ENCODE measurements around the gene SMCR8. TPM values are rescaled to one million over a fixed set of nuclear protein-coding genes. Genes with fewer than 3 reads are reported as not detected.
"Not testable (repeated sequence)": the region's sequence is repeated elsewhere in the genome, so short reads cannot be mapped to it uniquely, and the experiment has no call there.

The SMCR8 gene
- total RNA-seq, 2 donors from 2014 or later, result 18.8 to 23.5 TPM

GRCh38 chr17:18327556-18327955 lies 12.5 kb downstream of the SMCR8 start:
- ATAC-seq, result no peak
- Mint-ChIP-seq H3K9me3 (no peaks in the 10 kb centered on the region), H3K36me3 (peaks cover 0 to 6% of the 10 kb centered on the region in 2 donors), H3K27ac (no peak overlapping the region)
- DNase-seq (ENCODE audit: low spot score in 2 of 2), result no peak

- DNase-seq (ENCODE audit: low spot score in 2 of 2) (no peak), ATAC-seq (no peak)
- peak overlapping the region in 1 of 2 donors; percentile 74 for H3K27ac Mint-ChIP-seq
- H3K36me3 Mint-ChIP-seq, result peaks cover 0 to 6% of the 10 kb centered on the region in 2 donors
- H3K9me3 Mint-ChIP-seq, result no peaks in the 10 kb centered on the region
Measured at GRCh38 chr17:18328643-18329204, 13.6 kb downstream of the SMCR8 start.

- ATAC-seq (peak in 1 of 2 donors; percentile 16), DNase-seq (ENCODE audit: low spot score in 2 of 2) (no peak)
- Mint-ChIP-seq H3K36me3 (peaks cover 0 to 6% of the 10 kb centered on the region in 2 donors), H3K27ac (peak overlapping the region; percentile 40 to 58), H3K9me3 (no peaks in the 10 kb centered on the region)
Measured at GRCh38 chr17:18331879-18332278, 16.8 kb downstream of the SMCR8 start.

DNA sequence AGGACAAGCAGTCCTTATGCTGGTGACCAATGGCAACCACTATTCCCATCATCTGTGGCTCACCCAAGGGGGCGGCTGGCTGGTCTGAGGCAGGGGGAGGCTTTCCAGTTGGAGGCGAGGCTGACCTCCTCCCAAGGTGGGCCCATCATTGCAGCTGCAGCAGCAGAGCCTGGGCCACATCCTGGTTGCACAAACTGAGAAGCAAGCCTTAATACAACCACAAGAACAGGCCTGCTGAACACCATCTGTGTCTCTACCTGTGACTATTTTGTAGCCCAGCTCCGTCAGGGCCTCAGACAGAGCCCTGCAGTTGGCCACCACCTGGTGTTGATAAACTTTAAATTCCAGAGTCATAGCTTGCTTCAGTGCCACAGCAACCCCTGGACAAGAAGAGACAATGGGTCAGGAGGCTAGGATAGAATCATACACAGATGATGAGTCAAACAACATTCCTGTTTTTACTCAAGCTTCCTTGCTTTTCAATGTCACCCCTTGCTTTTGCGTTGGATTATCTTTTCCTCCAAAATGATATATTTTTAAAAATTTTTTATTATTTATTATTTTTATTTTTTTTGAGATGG lies 17.9 kb downstream of the SMCR8 start:
- no peaks in the 10 kb centered on the region for H3K9me3 Mint-ChIP-seq
- ATAC-seq (peak; percentile 55 to 57), DNase-seq (ENCODE audit: low spot score in 2 of 2) (no peak)
- peaks cover 0 to 10% of the 10 kb centered on the region in 2 donors for H3K36me3 Mint-ChIP-seq
- peak overlapping the region in 1 of 2 donors; percentile 58 for H3K27ac Mint-ChIP-seq

GRCh38 chr17:18338158-18338557 lies 23.1 kb downstream of the SMCR8 start:
- ATAC-seq; DNase-seq (ENCODE audit: low spot score in 2 of 2); H3K9me3 Mint-ChIP-seq; H3K27ac Mint-ChIP-seq: not testable (repeated sequence)
- peaks cover 10 to 13% of the 10 kb centered on the region in 2 donors for H3K36me3 Mint-ChIP-seq

DNA sequence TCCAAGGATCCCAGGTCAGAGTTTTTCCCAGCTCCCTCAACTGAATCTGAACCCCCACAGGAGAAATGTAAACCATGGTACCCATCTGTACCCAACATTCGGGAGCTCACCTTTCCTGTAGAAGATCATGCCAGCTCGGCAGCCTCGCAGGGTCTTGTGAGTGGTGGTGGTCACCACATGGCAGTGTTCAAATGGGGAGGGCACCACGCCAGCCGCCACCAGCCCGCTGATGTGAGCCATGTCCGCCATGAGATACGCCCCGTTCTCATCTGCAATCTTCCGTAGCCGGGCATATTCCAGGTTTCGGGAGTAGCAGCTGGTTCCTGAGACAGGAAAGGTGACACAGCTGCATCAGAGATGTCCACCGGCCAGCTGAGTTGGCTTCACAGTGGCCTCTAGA lies 24.8 kb downstream of the SMCR8 start:
- DNase-seq (ENCODE audit: low spot score in 2 of 2), result no peak
- no peak for ATAC-seq
- Mint-ChIP-seq H3K27ac (peak overlapping the region in 1 of 2 donors; percentile 36), H3K36me3 (peaks cover 10 to 13% of the 10 kb centered on the region in 2 donors), H3K9me3 (no peaks in the 10 kb centered on the region)

GRCh38 chr17:18344021-18344420 lies 28.9 kb downstream of the SMCR8 start:
- no peak for DNase-seq (ENCODE audit: low spot score in 2 of 2)
- H3K36me3 Mint-ChIP-seq, result peaks cover 13 to 17% of the 10 kb centered on the region in 2 donors
- ATAC-seq, result no peak
- no peaks in the 10 kb centered on the region for H3K9me3 Mint-ChIP-seq
- H3K27ac Mint-ChIP-seq, result no peak overlapping the region

DNA sequence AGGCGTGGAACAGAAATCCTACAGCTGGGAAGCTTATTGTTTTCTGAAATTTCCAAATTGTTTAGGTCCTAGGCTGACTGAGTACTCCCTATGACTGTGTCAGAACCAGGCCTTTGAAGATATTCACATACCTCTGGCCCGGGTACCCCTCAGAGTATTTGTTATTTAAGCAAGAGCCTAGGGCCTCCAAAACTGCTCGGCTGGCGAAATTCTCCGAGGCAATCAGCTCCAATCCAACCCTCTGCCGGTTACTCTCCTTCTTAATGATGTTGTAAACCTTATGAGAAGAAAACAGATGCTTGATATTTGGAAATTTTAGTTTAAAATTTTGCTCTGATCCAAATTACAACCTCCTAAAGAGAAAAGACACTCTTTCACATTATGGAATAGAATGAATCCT lies 38.4 kb downstream of the SMCR8 start:
- DNase-seq (ENCODE audit: low spot score in 2 of 2), result no peak
- Mint-ChIP-seq H3K36me3 (no peaks in the 10 kb centered on the region), H3K27ac (no peak overlapping the region), H3K9me3 (no peaks in the 10 kb centered on the region)
- no peak for ATAC-seq

GRCh38 chr17:18356624-18357023 lies 41.5 kb downstream of the SMCR8 start:
- peak overlapping the region in 1 of 2 donors; percentile 57 for H3K27ac Mint-ChIP-seq
- ATAC-seq (no peak), DNase-seq (ENCODE audit: low spot score in 2 of 2) (no peak)
- H3K36me3 Mint-ChIP-seq, result peaks cover 6 to 7% of the 10 kb centered on the region in 2 donors
- H3K9me3 Mint-ChIP-seq, result no peaks in the 10 kb centered on the region

DNA sequence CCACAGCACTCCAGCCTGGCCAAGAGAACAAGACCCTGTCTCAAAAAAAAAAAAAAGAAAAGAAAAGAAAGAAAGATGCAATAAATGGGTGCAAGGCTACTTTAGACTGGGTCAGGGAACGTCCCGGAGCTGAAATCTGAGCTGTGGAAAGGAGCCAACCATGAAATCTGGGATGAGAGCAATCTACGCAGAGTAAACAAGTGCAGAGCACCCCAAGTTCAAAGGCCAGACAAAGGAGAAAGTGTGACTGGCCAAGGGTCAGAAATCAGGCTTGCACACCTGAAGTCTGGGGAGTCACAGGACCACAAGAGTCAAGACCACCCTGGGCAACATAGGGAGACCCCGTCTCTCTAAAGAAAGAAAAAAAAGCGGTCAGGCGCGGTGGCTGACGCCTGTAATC lies 45.4 kb downstream of the SMCR8 start:
- peak overlapping the region in 1 of 2 donors; percentile 91 for H3K27ac Mint-ChIP-seq
- H3K36me3 Mint-ChIP-seq, result peaks cover 7 to 17% of the 10 kb centered on the region in 2 donors
- ATAC-seq (no peak), DNase-seq (ENCODE audit: low spot score in 2 of 2) (no peak)
- no peaks in the 10 kb centered on the region for H3K9me3 Mint-ChIP-seq

DNA sequence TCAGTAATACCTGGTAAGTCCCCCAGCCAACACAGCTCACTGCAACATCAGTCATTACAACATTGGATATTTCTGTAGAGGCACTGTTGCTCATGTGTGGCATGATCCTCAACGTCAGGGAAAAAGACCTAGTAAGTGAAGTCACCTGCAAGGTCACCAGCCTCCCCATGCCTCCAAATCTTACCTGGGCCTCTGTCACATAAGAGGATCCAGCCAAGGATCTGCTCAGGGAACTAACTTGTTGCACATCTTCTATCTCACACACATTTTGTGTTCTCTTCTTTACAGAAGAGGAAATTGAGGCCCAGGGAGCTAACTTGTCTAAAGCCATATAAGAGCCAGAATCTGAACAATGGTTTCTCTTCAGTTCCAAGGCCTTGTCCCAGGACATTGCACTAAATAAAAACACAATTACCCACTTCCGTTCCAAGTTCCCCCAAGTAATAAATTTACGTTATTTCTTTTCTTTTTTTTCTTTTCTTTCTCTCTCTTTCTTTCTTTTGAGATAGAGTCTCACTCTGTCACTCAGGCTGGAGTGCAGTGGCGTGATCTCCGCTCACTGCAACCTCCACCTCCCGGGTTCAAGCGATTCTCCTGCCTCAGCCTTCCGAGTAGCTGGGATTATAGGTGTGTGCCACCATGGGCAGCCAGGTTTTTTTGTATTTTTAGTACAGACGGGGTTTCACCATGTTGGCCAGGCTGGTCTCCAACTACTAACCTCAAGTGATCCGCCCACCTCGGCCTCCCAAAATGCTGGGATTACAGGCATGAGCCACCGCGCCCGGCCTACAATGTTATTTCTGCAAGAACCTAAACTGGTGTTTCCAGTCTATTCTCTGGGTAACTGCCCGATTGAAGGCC lies 47.0 kb downstream of the SMCR8 start:
- Mint-ChIP-seq H3K27ac (peak overlapping the region; percentile 68 to 82), H3K9me3 (no peaks in the 10 kb centered on the region), H3K36me3 (peaks cover 7 to 17% of the 10 kb centered on the region in 2 donors)
- DNase-seq (ENCODE audit: low spot score in 2 of 2) (no peak), ATAC-seq (no peak)

DNA sequence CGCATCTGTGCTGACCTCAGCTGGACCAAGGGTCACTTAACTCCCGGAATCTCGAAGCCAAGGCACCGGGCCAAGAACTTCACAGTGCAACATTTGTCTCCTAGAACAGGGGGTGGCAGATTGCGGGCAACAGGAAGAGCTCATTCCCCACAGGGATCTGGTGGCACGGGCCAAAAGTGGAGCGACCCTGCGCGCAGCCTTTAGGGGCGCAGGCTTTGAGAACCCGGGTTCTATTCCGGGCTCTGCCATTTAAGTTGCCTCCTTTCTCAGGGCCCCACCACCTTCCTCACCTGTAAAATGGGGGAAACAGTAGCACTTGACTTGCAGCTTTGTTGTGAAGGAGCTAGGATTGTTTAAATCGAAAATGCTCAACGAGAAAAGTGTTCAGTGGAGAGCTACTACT lies 47.6 kb downstream of the SMCR8 start:
- DNase-seq (ENCODE audit: low spot score in 2 of 2) (peak in 1 of 2 donors; percentile 18), ATAC-seq (no peak)
- Mint-ChIP-seq H3K36me3 (peaks cover 7 to 17% of the 10 kb centered on the region in 2 donors), H3K9me3 (no peaks in the 10 kb centered on the region), H3K27ac (peak overlapping the region; percentile 60 to 82)

DNA sequence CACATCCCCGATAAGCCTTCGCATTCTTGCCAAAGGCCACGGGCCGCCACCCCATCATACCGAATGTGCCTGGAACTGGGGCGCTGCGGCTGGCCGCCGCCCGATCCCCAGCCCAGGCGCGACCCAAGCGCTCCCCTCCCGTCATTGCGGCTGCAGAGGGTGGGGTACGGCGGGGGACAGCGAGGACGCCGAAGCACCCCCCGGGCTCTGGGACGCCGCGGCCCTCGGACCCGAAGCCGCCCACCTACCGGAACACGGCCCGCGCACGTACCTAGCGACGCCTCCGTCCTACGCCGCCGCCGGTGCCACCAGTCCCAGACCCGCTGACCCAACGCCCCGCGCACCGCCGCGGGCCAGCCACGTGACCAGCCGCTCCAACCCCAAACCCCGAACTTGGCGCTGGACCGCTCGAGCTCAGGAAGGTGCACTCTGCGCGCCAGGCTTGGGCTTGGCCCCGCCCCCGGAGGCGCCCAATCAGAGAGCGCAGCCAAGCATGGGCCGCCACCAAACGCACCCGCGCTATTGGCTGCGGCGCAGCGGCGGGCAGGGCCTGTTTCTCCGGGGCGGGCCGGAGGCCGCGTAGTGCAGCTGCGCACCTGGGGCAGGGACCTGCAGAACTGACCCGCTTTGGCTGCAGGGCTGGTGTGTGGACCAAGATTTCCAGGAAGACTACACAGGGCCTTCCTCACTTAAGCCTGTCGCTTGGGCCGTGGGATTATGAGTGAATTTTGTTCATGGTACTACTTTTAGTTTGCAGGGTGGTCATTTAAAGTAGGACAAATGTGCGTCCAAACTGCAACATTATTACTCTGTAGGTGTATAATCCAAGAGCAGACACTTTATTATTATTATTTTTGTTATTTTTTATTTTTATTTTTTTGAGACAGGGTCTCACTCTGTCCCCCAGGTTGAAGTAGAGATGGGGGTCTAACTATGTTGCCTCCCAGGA lies 48.3 kb downstream of the SMCR8 start, which contains the start of gene SHMT1:
Gene SHMT1, minus strand, starts transcription at position 450 of the 949 bp plus-strand sequence. CDS start 7,569 bp downstream, outside the sequence.
- DNase-seq (ENCODE audit: low spot score in 2 of 2) (peak; percentile 95 to 98), ATAC-seq (peak; percentile 100)
- H3K36me3 Mint-ChIP-seq, result peaks cover 7 to 17% of the 10 kb centered on the region in 2 donors
- peak within 1 kb of the TSS; percentile 82 to 92 for H3K27ac Mint-ChIP-seq
- H3K9me3 Mint-ChIP-seq, result no peaks in the 10 kb centered on the region

GRCh38 chr17:18364166-18364565 lies 49.1 kb downstream of the SMCR8 start:
- no peaks in the 10 kb centered on the region for H3K9me3 Mint-ChIP-seq
- peaks cover 7 to 17% of the 10 kb centered on the region in 2 donors for H3K36me3 Mint-ChIP-seq
- no peak for ATAC-seq
- no peak for DNase-seq (ENCODE audit: low spot score in 2 of 2)
- H3K27ac Mint-ChIP-seq, result no peak overlapping the region

- no peak for ATAC-seq
- Mint-ChIP-seq H3K9me3 (no peaks in the 10 kb centered on the region), H3K27ac (no peak overlapping the region), H3K36me3 (no peaks in the 10 kb centered on the region)
- no peak for DNase-seq (ENCODE audit: low spot score in 2 of 2)
Measured at GRCh38 chr17:18368946-18369345, 53.9 kb downstream of the SMCR8 start.

DNA sequence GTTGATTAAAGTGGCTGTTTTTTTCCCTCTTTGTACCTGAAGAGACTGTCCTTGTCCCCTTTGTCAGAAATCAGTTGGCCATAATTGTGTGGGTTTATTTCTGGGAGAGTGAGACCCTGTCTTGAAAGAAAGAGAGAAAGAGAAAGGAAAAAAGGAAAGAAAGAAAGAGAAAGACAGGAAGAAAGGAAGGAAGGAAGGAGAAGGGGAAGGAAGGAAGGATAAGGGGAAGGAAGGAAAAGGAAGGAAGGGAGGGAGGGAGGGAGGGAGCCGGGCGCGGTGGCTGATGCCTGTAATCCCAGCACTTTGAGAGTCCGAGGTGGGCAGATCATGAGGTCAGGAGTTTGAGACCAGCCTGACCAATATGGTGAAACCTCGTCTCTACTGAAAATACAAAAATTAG lies 55.7 kb downstream of the SMCR8 start:
- DNase-seq (ENCODE audit: low spot score in 2 of 2), result no peak
- Mint-ChIP-seq H3K36me3 (no peaks in the 10 kb centered on the region), H3K27ac (no peak overlapping the region), H3K9me3 (no peaks in the 10 kb centered on the region)
- ATAC-seq, result no peak

Data from activated naive CD4-positive, alpha-beta T cell treated with anti-CD3 and anti-CD28 coated beads, Interleukin-2, amount 50 U/mL, for 72 hours (primary cell).